Measurements from ENCODE around the gene ADGRE3. TPM values are rescaled to one million over a fixed set of nuclear protein-coding genes. Genes with fewer than 3 reads are reported as not detected.

ADGRE3 gene
- polyA plus RNA-seq, 2 of the 4 experiments (the other 2 are of a cell fraction): not detected

GRCh38 chr19:14603990-14604387 is 70.7 kb downstream of the ADGRE3 start:
- no peak for DNase-seq (ENCODE audit: low read depth in 1 of 2, low spot score in 1 of 2)
- Histone ChIP-seq H3K27ac (no peak overlapping the region), H3K4me1 (no peaks in the 10 kb centered on the region), H3K4me2 (no peak overlapping the region), H3K4me3 (no peak overlapping the region), H3K9me3 (no peaks in the 10 kb centered on the region)
- ATAC-seq: no peak
- 67% methylated on average over 2 of the region's 2 CpGs for WGBS (ENCODE audit: missing lambda C conversion rate)
- no peak for TF ChIP-seq RAD21 (conservative IDR thresholded peaks at IDR 0.05 in 1 of 2, IDR thresholded peaks at IDR 0.05 in 1 of 2)
- TF ChIP-seq ELK1 (IDR thresholded peaks at IDR 0.05; ENCODE audit: low read depth, low read length): no peak
- no peak for TF ChIP-seq HOXB5 (CRISPR knock-in tag; IDR thresholded peaks at IDR 0.05)
- no peak for TF ChIP-seq HOXB13 (CRISPR knock-in tag; IDR thresholded peaks at IDR 0.05; ENCODE audit: low read depth)
- TF ChIP-seq ZNF302 (CRISPR knock-in tag; IDR thresholded peaks at IDR 0.05): no peak
- no peak for TF ChIP-seq PHF8 (IDR thresholded peaks at IDR 0.05; ENCODE audit: borderline replicate concordance, low read depth)
- no peak for TF ChIP-seq NFE2L2 (conservative IDR thresholded peaks at IDR 0.05; ENCODE audit: low read length)
- TF ChIP-seq HMGXB4 (CRISPR knock-in tag; IDR thresholded peaks at IDR 0.05; ENCODE audit: borderline replicate concordance): no peak
- TF ChIP-seq CBX2 (IDR thresholded peaks at IDR 0.05; ENCODE audit: borderline replicate concordance, low read depth): no peak
- POLR2A ChIA-PET: no interaction called here
- FAIRE-seq: no peak
- CTCF ChIA-PET: interaction anchor here (0.7 kb wide), 1 partner anchor 25 kb away, joined by 6 read pairs; no protein-coding TSS in a partner anchor

GRCh38 chr19:14599548-14600147 is 75.0 kb downstream of the ADGRE3 start:
- TF ChIP-seq MYC (IDR thresholded peaks at IDR 0.05; ENCODE audit: borderline replicate concordance, low read length) (no peak), SREBF2 (IDR thresholded peaks at IDR 0.05) (no peak), HOXA7 (CRISPR knock-in tag; IDR thresholded peaks at IDR 0.05) (no peak), BCL3 (IDR thresholded peaks at IDR 0.05) (no peak), POLR2A (IDR thresholded peaks at IDR 0.05; ENCODE audit: low read length) (no peak), HMGXB4 (CRISPR knock-in tag; IDR thresholded peaks at IDR 0.05; ENCODE audit: borderline replicate concordance) (no peak), CEBPB (IDR thresholded peaks at IDR 0.05) (no peak), PHF8 (IDR thresholded peaks at IDR 0.05; ENCODE audit: borderline replicate concordance, low read depth) (no peak), FOSL2 (IDR thresholded peaks at IDR 0.05) (no peak), FOSL2 (CRISPR knock-in tag; IDR thresholded peaks at IDR 0.05) (no peak), RFX5 (IDR thresholded peaks at IDR 0.05) (no peak), EHF (CRISPR knock-in tag; IDR thresholded peaks at IDR 0.05) (no peak)
- H3K4me2 ChIP-seq: no peak overlapping the region
- no peak overlapping the region for H3K4me3 ChIP-seq
- FAIRE-seq (no peak), ATAC-seq (no peak), DNase-seq (ENCODE audit: low read depth in 1 of 2, low spot score in 1 of 2) (no peak)
- ChIA-PET CTCF (no interaction called here), POLR2A (no interaction called here)
- no peaks in the 10 kb centered on the region for H3K4me1 ChIP-seq
- no peak overlapping the region for H3K27ac ChIP-seq
- 33% methylated on average over 8 of the region's 8 CpGs for WGBS (ENCODE audit: missing lambda C conversion rate)
- no peaks in the 10 kb centered on the region for H3K9me3 ChIP-seq
